ENCODE data around the gene IQSEC3.
A peak's percentile ranks its signal among the peaks of the same experiment; 100 is the strongest.

IQSEC3 gene

GRCh38 chr12:144650-145284, 78.2 kb downstream of the IQSEC3 start:
- no peak for DNase-seq

GRCh38 chr12:145369-145960, 78.9 kb downstream of the IQSEC3 start:
- DNase-seq = no peak

GRCh38 chr12:147242-147641, 80.7 kb downstream of the IQSEC3 start:
- no peak for DNase-seq

- DNase-seq = no peak
These were observed 82.3 kb downstream of the IQSEC3 start for GRCh38 chr12:148676-149416.

GRCh38 chr12:151579-151978, 85.0 kb downstream of the IQSEC3 start:
- no peak for DNase-seq

- no peak for DNase-seq
These were observed 85.9 kb downstream of the IQSEC3 start for GRCh38 chr12:152440-152839.

- DNase-seq = peak; percentile 36
These were observed 86.6 kb downstream of the IQSEC3 start for GRCh38 chr12:153080-153746.

GRCh38 chr12:154058-154457, 87.5 kb downstream of the IQSEC3 start:
- no peak for DNase-seq

GRCh38 chr12:155006-155405, 88.4 kb downstream of the IQSEC3 start:
- DNase-seq = no peak

- no peak for DNase-seq
These were observed 89.1 kb downstream of the IQSEC3 start for GRCh38 chr12:155646-156045.

- no peak for DNase-seq
These were observed 90.4 kb downstream of the IQSEC3 start for GRCh38 chr12:156945-157344.

GRCh38 chr12:157644-158043, 91.1 kb downstream of the IQSEC3 start:
- no peak for DNase-seq

GRCh38 chr12:159156-159782, 92.7 kb downstream of the IQSEC3 start:
- DNase-seq = no peak

GRCh38 chr12:160858-161257, 94.3 kb downstream of the IQSEC3 start:
- no peak for DNase-seq

- DNase-seq = no peak
These were observed 95.3 kb downstream of the IQSEC3 start for GRCh38 chr12:161823-162222.

- DNase-seq = no peak
These were observed 96.1 kb downstream of the IQSEC3 start for GRCh38 chr12:162467-163307.

GRCh38 chr12:163406-163986, 96.9 kb downstream of the IQSEC3 start:
- no peak for DNase-seq

- no peak for DNase-seq
These were observed 97.6 kb downstream of the IQSEC3 start for GRCh38 chr12:164207-164606.

GRCh38 chr12:165862-166368, 99.3 kb downstream of the IQSEC3 start:
- no peak for DNase-seq

GRCh38 chr12:166425-167075, 100.0 kb downstream of the IQSEC3 start:
- no peak for DNase-seq

GRCh38 chr12:167959-168600, 101.5 kb downstream of the IQSEC3 start:
- DNase-seq = no peak

Data from SIG-M5 (cell line).